H4 (cell line): Measurements from ENCODE around the gene CDKN2AIP. TPM values are rescaled to one million over a fixed set of nuclear protein-coding genes. Genes with fewer than 3 reads are reported as not detected.
"Not testable (repeated sequence)": the region's sequence is repeated elsewhere in the genome, so short reads cannot be mapped to it uniquely, and the experiment has no call there.

Experiments used
- DNase-seq: peaks from one replicate; pipeline ENCODE4 v3.0.0-alpha.2; 2015; ENCODE audit warnings: low spot score
- total RNA-seq: library from RNA; depleted of rRNA; stranded (reverse); fragments of >200 nt; shearing (Covaris generic); gene quantifications from 2 replicates; pipeline ENCODE4 v1.2.3, GENCODE V29; 2014

Gene CDKN2AIP
- total RNA-seq, 1 experiment from 2014 or later = 16.5 TPM

DNA sequence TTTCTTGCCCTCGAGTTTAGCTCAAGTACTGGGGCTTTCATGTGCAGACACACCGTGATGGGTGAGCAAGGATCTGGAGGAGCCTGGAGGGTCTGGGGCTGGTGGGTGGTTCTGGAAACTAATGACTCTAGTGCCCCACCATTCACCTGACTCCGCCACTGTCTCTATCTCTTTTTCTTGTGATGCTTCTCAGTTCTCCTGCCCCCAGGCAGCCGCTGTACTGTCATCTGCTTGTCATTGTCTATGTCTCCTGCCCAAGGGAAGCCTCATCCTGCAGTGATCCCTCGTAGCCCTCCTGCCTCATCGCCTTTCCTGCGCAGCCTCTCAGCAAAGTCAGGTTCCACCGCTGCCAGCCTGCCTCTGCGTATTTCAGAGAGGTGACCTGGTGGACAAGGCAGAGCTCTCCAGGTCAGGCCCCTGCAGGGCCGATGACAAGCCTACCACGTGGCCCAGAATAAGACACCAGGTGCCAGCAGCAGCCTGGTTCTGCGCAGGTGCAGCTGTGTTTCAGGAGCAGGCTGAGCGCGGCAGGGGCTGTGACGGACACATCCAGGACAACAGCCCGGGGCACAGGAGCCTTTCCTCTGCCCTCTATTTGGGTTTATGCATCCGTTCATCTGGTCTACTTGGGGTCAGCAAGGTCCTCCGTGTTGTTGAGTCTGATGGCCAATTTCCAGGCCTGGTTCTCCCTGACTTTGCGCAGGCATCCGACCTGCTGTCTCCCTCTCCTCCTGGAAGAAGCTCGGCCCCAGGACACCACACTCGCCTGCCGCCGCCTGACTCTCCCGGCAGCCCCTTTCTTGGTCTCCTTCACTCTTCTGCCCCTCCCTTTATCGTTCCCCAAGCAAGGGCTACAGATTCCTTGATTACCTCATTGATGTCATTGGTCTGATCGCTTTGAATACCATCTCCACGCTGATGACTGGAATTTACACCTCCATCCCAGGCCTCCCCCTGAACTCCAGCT lies 30.9 kb upstream of the CDKN2AIP start:
- no peak for DNase-seq

DNA sequence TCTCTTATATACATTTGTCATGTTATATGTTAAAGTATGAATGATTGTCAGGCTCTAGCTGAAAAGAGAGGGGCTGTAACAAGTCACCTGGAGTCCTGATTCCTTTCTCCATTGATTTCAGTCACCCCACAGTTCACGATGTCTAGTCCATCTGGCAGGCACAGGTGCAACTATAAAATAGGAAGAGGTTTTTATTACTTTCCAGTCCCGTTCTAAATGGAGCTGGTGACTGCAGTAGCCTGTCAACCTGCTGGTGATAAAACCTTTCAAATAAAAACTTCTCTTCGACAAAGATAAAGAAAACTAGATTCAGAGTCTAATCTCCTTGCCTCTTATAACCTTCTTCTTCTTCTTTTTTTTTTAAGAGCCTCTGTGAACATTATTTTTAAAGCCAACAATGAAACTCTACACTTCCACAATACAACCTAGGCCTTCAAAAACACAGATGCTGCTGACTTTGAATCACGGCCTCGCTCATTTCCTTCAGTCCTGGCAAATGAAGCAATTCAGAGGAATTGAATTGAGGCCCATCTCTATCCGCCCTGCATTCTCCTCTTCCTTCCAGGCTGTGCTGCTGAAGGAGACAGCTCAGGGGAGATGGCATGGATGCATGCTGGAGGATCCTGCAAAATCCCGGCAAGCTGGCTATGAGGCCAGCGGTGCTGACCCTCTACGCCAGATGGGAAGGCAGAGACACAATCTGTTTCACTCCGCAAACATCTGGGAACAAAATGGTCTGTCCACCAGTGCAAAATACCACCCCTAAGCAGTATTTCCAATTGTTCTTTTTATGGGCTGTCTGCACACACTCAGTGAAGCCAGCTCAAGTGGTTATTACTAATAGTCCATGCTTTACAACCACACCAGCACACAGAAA lies 27.3 kb upstream of the CDKN2AIP start:
- no peak for DNase-seq

DNA sequence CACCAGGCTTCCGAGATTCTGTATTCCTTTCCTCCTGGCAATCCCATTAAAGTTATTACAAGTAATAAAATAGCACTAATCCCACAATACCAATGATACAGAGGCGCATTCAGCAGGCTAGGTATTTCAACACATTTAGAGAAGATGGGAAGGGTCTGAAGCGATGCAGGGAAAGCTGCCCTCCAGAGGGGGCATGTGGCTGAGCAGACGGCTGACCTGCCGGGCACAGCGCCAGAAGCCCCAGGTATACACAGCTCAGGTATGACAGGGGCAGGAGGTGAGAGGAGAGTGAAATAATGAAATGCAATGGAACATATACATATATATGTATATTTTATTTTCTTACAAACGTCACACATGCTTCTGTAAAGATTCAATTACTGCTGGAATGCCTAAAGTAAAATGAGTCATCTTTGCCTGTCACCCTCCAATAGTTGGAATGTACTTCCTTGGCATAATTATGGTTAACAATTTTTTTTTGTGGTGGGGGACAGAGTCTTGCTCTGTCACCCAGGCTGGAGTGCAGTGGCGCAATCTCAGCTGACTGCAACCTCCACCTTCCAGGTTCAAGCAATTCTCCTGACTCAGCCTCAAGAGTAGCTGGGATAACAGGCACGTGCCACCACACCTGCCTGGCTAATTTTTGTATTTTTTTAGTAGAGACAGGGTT lies 21.3 kb upstream of the CDKN2AIP start:
- peak; percentile 80 for DNase-seq

DNA sequence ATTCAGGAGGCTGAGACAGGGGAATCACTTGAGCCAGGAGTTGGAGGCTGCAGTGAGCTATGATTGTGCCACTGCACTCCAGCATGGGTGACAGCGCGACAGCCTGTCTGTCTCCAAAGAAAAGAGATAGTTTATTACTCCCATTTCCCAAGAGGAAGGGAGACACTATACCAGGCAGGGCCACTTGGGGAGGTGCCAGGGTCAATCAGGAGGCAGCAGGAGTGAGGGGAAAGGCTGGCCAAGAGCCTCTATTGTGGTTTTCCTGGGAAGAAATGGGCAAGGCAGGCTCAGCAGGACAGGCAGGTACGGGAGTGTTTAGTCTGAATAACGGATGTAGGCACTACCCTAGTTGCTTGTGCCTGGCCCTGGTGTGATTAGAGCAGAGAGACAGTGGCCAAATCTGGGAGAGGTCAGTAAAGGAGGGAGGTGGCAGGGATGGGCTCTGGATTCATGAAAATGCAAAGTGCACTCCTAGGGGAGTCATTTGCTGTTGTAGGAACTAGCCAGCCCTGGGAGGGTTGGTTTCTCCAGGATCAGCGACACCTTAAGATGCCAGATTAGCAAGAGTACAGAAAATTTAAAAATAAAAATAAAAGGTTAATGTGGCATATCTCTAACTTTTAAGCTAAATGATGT lies 20.2 kb upstream of the CDKN2AIP start:
- DNase-seq = peak; percentile 30

DNA sequence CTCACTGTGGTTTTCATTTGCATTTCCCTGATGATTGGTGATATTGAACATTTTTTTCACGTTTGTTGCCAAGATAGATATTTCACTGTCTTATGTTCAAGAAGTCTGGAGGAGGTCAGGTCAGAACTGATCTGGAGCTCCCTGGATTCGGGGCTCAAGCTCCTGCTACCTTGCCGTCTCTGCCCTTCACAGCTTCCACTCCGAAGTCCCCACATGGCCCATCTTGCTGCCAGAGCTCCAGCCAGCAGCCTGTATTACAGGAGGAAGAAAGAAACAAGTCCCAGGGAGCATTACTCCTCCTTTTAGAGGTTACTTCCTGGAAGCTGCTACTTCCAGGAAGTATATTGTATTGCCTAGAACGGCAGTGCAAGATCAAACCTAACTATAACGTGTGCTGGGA lies 17.9 kb upstream of the CDKN2AIP start:
- DNase-seq = no peak

DNA sequence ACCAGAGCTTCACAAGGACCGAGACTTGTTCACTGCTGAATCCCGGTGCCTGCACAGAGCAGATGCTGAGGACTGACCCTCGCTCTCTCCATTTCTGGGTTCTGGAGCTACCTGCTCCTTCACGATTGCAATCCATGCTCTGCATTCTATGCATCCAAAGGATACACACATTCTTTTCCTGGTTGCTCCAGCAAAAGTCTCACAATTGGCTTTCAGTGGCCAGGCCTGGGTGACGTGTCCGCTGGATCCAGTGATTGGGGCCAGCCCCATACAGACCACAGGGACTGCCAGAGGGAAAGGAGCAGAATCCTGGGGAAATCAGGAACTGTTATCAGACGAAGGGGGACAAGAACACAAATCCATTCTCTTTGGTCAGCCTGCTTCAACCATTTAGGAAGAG lies 14.9 kb upstream of the CDKN2AIP start:
- DNase-seq = no peak

DNA sequence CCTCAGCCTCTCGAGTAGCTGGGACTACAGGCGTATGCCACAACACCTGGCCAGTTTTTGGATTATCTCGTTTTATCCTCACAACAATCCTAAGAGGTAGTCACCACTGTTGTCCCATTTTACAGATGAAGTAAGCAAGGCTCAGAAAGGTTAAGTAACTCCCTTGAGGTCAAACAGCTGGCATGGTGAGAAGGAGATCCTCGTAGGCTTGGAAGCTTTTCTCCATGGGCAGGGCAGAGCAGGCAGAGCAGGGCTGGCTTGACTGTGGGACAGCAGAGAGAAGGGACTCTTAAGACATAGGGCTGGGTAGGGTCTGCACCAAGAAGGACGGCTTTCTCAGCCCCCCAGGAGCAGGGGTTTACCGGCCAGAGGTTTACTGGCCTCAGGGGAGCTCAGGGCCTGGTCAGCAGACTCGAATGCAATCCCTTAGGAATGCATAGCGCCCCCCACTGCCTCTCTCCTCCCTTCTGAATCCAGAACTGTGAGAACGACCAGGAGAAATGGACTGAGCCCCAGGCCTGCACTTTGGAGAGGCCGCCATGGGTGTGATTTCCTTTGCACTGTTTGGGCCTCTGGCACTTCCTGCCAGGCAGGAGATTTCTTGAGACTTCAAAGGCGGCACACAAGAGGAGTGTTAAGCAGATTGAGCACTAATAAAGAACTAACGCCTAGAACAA lies 14.0 kb upstream of the CDKN2AIP start:
- DNase-seq = no peak

DNA sequence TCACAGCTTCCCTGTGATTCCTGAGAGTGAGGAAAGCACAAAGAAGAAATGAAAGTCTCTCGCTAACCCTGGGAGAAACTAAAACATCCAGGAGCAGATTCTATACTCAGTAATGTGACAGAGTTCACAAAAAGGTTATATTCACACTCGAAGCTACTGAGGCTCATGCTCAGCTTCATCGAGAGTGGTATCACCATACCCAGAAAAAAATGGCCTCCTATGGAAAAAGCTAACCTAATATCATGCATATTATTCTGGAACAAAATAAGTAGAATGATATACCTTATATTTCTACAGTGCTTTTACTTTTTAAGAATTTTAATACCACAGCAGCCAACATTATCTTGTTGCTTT lies 13.5 kb upstream of the CDKN2AIP start:
- DNase-seq = no peak

DNA sequence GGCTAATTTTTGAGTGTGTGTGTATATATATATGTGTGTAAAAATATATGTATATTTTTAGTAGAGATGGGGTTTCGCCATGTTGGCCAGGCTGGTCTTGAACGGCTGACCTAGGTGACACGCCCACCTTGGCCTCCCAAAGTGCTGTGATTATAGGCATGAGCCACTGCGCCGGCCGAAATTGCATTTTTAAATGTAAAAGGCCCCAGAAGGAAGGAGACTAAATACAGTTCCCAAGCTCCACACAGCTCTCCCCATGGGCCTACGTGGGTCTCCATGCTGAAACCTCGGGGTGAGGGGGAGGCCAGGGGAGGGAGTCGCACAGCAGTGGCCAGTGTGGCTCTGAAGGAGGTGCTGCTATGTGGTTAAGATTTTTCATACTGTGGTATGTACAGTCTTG lies 12.8 kb upstream of the CDKN2AIP start:
- DNase-seq = no peak

DNA sequence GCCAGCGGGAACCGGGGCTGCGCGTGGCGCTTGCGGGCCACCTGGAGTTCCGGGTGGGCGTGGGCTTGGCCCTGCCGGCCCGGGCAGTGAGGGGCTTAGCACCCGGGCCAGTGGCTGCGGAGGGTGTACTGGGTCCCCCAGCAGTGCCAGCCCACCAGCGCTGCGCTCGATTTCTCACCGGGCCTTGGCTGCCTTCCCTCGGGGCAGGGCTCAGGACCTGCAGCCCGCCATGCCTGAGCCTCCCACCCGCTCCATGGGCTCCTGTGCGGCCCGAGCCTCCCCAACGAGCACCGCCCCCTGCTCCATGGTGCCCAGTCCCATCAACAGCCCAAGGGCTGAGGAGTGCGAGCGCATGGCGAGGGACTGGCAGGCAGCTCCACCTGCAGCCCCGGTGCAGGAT lies 11.3 kb upstream of the CDKN2AIP start:
- DNase-seq = not testable (repeated sequence)

DNA sequence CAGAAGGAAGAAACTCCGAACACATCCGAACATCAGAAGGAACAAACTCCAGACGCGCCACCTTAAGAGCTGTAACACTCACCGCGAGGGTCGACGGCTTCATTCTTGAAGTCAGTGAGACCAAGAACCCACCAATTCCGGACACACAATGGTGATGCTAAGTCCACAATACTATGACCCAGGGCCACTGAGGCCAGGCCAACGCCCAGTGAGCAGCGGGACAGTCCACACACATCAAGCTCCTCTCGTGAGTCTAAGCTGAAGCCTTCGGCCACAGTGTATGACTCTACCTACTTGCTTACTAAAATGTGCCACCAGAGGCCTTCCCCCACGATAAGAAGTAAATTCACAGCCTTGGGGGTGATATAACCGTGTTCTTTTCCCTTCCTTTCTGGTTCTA lies 10.2 kb upstream of the CDKN2AIP start:
- no peak for DNase-seq

DNA sequence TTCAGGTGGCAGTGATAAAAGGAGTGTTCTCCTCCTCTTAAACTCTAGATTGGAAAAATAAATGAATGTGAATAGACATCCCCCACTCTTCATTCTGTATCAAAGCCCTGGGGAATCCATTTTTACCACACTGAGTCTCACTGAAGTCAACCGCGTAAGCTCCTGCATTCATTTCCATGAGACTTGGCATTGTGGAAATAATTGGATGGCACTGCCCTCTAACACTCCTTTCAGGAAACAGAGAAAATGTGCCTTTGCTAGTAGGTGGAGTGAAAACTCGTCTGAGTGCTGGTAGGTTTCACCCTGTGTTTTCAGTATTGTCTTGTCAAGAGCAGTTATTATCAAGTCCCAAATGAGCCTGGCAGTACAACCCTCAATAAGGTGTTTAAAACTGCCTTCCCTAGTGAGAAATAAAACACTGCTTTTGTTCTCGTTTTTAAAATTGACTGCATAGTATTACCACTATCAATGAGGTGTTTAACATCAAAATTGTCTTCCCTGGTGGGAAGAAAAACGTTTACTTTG lies 9.7 kb upstream of the CDKN2AIP start:
- DNase-seq = no peak

DNA sequence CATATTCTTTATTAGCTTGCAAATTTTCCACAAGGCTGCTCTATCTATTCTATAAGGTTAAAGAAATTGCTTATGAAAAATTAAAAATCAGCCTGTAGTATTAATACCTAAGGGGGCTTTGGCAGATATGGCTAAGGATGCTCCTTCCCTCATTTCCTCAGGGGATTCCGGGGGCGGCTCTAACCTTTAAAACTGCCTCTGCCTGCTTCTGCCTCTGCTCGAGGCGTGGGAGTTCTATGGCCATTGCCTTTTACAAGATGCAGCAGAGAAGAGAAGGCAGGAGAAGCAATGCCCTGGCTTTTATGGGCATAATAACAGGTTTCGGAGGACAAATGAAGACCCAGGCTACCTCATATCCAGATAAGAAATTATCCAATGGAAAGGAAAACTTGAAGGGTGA lies 8.6 kb upstream of the CDKN2AIP start:
- DNase-seq = no peak

DNA sequence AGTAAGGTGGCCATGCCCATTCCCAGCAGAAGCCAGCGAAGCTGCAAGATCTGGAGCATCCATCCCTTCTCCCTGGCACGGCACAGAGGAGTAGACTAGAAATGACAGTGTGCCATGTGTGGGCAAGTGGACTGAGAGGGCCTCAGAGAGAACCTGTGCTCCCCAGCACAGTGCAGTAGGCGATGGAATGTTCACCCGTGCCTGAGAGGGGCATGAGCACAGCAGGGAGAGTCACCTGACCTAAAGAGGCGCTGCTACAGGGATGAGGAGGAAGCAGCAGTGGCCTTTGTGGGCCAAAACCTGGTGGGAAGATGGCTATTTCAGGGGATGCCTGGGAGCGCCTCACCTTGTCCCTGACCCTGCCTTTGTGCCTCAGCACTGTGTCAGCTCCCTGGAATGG lies 8.0 kb upstream of the CDKN2AIP start:
- no peak for DNase-seq

DNA sequence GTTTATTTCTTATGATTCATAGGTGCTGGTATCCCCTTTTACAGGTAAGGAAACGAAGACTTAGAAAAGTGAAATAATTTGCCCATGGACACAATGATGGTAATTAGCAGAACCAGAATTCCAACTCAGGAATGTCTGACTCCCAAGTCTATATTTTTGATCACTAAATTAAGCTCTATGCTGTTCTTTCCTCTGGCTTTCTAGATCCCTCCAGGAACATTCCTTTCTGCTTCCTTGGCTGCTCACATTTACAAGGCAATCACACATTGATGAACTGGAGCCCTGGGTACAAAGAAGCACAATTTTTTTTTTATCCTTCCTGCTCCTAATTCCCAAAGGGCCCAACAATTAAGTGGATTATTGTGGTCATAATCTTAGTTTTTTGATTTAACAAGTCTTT lies 7.0 kb upstream of the CDKN2AIP start:
- no peak for DNase-seq

DNA sequence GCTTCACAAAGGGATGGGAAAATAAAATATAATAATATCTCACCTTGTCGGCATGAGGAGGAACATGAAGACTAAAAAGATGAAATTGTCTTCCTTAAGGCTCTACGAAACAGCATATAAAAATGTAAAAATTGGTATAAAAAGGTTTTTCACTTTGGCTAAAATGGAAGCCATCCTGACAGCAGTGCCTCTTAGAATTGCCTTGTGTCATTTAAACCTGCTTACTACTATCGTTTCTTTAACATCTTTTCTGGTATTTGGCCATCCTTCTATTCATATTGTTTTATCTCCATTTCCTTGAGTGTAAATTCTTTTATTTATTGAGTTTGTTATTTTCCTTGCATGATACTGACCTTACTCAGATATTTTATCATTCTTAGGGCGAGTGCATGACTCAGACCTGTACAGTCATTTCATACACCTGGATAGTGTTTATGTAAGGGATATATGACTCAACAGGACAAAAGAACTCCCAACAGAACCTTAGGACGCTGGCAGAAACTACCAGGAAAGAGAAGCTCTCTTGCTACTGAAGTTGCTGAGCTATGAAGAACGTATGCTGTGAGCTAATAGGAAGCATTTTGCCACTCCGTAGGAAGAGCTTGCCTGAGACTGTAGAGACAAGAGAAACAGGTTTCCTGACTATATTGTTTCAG lies 5.8 kb upstream of the CDKN2AIP start:
- DNase-seq = peak; percentile 79

DNA sequence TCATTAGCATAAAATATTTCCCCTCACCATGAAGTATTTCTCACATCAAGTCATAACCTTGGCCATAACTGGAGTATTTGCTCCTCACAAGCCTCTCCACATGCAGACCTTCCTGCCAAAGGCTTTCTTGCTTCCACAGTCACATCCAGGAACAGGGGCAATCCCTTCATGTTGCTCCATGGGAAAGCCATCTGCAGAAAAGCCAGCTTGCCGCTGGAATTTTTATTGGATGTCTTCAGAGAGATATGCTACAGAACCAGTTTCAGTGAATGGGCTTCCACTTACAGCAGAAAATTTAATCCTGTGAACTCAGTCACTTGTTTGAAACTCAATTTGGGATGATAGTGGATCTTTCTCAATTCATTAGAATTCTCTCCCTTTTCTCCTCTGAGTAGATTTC lies 3.2 kb upstream of the CDKN2AIP start:
- no peak for DNase-seq

DNA sequence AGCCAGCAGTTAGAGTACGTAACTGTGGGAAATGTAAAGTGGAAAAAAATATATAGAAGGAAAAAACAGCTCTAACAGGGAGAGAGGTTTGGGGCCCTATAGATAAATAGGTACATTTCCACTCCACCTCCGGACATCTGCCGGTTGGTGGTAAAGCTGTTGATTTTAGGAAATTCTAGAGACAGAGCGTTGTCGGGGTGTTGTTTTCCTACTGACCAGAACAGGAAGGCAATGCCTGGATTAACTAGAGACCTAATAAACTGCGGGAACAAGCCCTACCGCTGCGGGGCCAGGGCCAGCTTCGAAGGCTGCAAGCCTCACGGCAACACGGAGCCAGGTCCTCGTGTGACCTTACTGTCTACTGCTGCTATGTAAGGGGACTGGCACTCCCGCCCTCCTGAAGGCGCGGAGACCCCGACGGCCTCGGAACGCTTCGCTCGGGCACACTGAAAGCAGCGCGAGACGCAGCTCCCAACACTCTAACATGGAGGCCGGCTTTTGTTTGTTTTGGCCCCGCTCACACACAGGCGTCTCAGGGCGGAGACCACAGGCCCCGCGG lies 702 bp upstream of the CDKN2AIP start:
- peak; percentile 43 for DNase-seq

DNA sequence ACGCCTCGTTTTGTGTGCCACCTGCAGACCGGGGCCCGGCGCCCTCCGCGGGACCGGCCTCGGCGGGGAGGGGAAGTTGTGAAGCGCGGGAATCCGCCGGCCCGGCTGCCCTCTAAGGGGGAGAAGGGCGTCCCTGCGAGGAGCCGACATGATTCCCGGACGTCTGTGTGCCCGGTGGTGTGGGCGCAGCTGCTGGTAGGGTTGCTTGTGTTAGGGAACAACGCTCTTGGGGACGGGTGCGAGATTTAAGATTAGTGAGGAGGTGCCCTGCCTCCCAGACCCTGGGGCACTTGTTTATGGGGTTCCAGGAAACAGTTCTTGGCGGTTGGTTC lies 627 bp downstream of the CDKN2AIP start:
- DNase-seq = no peak

DNA sequence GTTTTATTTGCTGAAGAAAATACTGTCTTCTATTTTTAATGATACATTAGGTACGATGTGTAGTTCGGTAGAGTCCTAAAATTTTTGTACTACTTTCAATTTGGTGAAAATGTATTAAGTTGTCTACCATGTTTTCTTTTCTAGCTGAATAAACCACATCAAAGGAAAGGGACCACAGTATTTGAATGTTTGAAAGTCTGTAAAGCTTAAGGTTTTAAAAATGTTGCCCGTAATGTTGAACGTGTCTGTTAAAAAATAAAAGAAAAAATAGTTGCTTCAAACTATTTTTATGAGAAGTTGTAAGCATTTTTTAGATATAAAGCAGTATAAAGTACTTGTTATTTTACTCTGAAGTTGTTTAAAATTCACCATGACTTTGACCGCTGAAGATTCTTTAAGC lies 3.2 kb downstream of the CDKN2AIP start:
- no peak for DNase-seq
